TTC549 (cell line): ENCODE results near the gene DOK4.

ENCODE experiments used
- FAIRE-seq: peaks from 2 replicates; lab custom pipeline; 2012; peaks lifted over from hg19 to GRCh38; lab: Jason Lieb, UNC

DOK4 gene

DNA sequence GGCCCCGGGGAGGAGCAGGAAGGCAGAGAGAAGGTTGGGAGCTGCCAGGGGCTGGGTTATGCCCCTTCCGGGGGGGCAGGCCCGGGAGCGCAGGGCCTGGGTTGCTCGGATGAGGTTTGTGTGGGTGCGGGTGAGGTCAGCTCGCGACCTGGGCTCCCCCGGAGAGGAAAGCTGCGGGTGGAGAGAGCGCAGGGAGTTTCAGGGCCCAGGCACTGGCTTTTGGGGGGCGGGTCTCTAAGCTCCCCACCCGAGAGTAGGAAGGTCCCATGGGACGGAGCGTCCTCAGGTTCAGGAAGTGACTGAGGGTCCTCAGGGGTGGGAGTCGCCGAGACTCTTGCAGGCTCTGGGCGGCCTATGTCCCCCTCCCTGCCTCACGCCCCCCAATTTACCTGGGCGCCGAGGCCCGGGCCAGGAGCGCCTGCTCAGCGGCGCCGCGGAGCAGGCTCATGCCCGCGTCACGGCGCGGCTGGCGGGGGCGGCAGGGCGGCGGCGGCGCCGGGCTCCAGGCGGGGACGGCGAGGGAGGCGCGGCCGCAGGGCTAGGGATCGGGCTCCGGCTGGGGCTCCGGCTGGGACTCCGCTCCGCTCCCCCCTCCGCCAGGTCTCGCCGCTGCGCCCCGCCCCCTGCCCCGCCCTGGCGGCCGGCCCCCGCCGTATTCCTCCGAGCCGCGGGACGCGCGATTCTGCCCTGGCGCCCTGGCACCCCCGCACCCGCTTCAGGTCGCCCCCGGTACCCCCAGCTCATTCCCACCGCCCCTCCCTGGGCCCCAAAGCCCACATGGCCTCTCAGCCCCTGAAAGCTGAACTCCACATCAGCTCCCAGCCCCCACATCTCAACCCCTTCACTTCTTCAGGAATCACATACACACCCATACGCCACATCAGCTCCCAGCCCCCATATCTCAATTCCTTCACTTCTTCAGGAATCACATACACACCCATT lies at the start of gene DOK4:
TSS of gene DOK4 (minus strand) at position 578 of the 942 bp plus-strand sequence. CDS start 6,986 bp downstream, outside the sequence.
- no peak for FAIRE-seq

DNA sequence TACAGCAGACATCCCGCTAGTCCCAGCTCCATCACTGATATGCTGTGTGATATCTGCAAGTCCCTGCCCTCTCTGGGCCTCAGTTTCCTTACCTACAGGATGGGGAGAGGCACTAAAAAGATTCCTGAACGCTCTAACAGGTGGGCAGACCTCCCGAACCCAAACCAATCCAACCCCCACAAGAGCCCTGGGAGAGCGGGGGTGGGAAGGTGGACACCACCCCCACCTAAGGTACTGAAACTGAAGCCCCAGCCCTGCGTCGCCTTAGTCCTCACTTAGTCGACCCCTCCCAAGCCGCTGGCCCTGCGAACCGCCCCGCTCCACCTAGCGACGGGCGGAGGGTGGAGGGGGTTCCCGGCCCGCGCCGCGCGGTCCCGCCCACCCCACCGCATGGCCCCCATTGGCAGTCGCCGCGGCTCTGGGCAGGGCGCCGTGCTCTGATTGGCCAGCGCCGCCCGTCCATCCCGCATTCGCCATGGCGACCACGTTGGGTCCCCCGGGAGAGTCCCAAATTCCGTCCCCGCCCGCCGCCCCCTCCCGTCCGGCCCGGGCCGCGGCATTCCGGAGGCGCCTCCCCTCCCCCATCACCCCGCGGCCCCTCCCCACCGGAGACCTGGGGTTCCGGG lies 49.5 kb upstream of the DOK4 start:
- FAIRE-seq, result no peak

DNA sequence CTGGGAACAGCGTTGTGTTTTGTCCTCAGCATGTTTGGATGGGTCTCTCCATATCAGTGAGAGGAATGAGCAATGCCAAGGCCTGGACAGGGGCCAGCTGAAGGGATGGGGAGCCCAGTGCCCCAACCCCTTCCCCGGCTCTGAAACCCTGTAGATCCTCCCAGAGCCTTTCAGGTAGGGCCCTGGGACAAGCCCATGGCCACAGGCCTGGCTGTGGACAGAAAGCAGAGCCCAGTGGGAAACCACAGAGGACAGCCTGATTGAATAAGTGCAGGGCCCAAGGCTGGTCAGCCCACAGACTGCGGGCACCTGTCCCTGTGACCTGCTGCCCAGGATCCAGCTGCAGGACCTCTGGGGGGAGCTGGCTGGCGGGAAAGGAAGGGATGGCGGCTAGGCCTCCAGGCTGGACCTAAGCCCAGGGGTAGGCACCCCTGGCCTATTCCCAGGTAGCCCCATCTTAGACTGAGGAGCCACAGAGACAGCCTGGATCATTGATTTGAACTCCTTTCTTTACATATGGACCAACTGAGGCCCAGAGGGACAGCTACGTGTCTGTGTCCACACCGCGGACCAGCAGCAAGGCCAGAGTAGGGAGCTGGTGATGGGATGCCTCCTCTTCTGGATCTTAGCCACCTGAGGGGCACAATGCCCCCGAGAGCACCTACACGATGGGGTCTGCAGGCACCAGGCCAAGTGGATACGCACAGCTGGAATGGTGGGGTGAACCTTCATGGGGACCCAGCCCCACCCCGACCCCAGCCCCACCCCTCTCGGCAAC lies 48.8 kb upstream of the DOK4 start:
- FAIRE-seq, result no peak

DNA sequence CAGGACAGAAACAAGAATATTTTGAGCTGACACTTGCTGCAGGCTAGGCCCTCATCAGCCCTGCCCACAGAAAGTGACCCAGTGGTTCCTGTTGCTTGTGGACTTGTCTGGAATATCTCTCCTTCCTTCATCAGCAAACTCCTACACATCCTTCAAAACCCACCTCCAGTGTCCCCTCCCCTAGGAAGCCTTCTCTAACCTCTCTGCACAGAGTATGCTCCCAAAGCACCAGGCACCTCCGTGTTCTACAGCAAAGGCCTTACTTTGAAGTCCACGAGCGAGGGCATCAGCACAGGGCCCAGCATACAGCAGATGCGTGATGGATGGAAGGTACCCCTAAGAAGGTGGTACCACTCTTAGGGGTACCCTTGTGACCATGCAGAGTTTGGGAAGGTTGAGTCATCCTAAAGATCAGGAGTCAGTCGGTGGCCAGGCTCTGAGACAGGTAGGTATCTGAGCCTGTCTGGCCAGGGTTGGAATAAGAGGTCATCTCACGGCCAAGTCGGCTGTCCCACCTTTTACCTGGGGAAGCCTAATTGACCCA lies 48.1 kb upstream of the DOK4 start:
- no peak for FAIRE-seq

DNA sequence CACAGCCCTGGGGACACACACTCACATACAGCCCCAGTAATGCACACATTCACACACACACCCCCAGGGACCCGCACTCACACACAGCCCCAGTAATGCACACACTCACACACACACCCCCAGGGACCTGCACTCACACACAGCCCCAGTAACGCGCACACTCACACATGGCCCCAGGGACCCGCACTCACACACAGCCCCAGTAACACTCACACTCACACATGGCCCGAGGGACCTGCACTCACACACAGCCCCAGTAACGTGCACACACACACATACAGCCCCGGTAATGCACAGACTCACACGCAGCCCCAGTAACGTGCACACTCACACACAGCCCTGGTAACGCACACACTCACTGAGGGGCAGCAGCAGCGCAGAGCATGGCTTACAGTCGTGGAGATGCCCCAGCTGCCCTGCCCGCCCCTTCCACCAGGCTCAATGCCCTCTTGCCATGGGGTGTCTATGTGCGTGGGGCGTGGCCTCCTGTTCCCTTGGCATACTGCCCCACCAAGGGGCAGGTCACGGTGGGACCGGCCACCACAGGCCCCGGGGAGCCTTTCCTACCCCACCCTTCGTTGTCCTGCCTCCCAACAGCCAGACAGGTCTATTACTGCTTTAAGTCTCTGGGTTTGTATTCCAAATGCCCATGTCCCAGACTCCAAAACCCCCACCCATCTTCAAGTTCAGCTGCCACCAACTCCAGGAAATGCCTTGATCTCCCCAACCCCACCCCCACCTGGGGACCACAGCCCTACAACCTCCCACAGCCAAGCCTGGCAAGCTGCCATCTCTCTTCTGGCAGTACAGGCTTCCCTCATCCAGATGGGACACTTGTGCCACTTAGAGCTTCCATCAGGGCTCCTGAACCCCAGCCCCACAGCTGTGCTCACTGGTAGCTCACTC lies 47.4 kb upstream of the DOK4 start:
- FAIRE-seq, result no peak

DNA sequence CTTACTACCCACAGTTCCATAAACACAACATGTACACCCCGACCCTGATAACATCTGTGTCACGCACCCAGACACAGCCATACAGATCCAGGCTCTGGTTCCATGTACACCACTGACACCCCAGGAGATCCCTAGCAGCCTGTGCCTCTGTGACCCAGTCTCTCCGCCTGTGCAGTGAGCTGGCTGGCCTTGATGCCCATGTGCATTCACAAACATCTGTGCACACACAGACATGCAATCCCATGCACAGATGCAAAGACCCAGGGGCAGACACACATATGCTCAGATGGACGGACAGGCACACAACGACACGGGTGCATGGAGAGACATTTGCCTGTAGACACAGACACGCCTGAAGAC lies 46.0 kb upstream of the DOK4 start:
- FAIRE-seq, result no peak

DNA sequence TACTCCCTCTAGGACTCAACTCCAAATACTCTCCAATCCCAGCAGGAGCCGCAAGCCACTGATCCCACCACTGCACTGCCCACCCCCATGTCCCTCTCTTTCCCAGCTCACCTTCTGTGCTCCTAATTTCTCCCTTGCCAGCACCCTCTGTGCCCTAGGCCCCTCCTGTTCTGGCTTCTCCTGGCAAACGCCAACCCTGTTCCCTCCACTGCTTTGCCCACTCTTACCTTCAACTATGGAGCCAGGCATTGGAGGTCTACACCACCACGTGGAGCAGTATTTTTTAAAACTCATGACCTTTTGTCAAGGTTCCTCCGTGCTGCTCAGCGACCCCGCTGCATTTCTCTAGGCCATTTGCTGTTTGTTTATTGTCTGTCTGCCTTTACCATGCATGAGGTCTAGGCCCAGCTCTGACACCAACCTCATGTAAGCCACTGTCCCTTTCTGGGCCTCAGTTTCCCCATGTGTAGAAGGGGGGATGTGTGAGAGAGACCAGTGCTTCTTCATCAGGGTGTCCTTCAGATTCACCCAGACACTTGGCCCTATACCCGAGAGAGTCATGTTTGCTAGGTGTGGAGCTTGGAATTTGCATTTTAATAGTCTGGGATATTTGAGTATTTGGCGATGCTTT lies 45.5 kb upstream of the DOK4 start:
- FAIRE-seq, result no peak

DNA sequence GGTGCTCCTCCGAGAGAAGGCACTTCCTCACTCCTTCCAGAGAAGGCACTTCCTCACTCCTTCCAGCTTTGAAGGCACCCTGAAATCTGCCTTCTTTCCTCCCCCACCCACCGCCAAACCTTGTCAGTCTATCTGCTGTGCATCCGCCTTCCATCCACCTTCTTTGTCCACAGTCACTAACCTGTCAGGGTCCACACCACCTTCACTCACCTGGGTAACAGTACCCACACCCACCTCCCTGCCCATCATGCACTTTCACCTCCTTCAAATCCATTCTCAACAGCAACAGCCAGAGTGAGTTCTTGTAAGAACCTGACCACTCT lies 44.9 kb upstream of the DOK4 start:
- FAIRE-seq, result no peak

DNA sequence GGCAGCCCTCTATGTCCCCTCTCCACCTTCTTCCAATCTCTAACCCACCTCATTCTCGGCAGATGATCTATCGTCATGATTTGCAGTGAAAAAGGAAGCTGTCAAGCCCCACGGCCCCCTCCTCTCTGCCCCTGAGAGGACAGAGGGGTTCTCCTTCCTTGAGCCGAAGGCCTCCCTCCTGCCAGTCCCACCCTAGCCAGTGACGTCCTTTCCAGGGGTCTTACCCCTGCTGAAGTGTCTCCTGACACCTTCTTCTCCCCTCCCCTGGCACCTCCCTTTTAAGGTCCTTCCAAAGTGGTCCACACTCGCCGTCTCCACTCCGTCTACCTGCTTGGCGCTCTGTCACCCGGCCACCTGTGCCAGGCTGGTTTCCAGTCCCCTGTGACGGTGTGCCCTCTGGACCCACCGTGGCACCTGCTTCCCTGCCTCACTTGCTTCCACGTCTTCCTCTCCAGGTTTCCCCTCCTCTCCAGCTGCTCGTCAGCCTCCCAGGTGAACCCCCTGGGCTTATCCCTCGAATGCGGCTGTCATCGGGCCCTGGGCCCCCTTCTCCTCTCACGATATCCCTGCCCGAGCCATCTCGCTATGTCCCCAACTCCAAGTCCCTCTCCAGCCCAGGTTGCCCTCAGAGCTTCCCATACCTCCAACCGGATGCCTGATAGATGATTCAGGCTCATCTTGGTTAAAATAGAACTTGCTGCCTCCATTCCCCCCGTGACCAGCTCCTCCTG lies 44.4 kb upstream of the DOK4 start:
- FAIRE-seq, result no peak

DNA sequence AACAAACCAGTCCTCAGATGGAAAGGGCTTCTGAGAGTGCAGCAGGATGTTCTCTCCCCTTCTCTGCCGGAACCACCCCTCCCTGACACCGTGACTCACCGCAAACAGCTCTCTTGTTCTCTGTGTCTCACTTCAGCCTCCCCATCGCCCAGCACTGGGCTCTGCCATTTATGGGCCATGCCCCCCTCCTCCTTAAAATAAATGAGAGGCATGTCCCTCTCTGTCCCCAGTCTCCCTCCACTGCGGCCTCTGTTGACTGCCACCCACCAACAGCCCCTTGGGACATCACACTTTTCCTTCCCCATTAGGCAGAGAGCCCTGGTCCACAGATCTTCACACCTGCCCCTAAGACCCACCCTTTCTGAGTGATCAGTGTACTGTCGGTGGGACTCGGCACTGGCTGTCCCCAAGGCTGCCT lies 43.8 kb upstream of the DOK4 start:
- FAIRE-seq, result no peak

DNA sequence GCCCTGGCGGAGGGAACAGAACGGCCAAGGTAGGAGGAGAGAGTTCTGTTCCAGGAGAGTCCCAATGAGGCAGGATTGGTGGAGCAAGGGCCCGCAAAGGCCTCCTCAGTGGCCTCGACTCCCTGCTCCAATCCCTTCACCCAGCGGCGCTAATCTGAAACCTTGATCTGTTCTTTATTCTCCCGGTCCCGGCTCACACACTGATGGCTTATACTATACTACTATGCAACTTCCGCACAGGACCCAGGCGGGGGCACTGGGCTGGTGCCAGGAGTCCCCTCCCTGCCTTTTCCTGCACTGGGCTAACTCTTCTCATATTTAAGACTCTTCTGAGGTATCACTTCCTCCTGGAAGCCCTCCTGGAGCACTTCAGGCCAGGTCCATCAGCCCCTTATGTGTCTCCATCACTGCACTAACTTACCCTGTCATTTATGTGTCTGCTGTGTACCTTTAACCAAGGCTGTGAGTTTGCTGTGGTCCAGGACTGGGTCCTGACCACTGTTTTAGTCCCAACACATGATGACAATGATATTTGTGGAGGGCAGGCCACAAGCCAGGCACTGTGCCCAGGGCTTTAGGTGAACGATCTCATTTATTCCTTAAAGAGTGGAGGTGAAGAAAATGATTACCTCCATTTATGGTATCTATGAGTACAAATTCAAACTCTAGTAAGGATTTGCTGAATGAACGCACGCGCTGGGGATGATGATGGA lies 43.3 kb upstream of the DOK4 start:
- no peak for FAIRE-seq

DNA sequence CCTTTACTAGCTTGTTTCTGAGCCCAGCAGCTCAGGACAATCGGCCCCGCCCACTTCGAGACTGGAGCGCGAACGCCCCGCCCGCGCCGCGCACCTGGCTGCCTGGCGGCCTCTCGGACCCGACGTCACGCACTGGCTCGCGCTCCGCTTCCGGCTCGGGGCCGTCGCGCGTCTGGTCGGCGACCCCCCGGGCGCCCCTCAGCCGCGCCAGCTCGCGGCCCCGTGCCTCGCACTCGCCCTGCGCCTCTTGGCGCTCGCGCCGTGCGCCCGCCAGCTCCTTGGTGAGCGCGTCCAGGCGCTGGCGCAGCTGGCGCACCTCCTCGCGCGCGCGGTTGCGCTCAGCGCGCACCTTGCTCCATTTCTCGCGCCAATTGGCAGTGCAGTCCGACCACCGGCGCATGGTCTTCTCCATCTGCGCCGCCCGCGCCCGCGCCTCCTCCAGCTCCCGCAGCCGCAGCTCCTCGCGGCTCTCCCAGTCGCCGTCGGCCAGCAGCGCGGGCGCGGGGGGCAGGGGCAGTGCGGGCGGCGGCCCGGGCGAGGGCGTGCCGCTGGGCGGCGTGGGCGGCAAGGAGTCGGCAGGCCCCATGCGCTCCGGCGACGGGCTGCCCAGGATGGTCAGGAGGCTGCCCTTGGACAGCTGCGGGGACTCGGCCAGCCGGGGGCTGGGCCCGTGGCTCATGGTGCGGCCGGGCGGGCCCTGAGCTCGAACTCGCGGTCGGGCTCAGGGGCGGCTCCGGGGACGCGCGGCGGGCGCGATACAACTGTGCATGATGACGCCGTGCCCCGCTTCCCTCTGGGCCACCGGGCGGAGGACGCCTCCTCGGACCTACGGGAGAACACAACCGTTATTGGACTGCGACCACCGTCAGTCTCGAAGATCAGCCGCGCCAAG lies 42.5 kb upstream of the DOK4 start:
- FAIRE-seq, result no peak

DNA sequence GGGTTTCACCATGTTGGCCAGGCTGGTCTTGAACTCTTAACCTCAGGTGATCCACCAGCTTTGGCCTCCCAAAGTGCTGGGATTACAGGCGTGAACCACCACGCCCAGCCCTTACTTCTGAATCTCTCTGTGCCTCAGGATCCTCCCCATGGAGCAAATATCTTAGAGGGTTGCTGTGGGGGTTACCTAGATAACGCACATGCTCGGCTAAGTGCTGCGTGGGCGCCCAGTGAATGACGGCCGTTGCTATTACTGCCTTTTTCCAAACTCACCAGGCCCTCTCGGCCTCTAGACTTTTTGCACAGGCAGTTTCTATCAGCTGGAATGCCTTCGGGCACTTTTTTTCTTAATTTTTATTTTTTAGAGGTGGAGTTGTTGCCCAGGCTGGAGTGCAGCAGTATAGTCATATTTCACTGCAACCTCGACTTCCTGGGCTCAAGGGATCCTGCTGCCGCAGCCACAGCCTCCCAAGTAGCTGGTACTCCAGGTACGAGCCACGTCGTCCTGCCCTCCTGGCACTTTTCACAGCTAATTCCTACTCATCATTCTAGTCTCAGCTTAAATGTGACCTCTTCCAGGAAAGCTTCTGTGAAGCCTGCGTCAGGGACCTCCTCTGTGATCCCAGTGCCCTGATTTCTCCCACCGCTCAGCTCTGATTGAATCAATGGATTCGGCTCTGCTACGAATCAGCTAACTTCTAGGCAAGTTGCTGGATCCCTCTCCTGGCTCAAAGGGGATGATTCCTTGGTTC lies 41.5 kb upstream of the DOK4 start:
- FAIRE-seq, result no peak

DNA sequence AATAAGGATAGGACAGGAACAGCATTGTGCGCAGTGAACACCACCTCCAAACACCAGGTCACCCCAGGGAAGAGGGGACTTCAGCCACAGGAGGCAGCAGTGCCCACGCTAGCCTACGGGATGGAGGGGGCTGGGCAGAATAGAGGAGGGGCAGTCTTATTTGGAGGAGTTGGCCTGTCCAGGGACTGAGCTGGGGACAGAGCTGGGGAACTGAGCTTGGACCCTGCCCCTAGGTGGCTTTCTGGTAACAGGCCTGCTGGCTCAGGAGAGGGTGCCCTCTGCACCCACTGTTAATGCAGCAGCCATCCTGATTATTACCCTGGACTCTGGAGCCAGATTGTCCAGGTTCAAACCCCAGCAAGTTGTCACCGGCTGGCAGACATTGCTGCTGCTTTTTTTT lies 40.7 kb upstream of the DOK4 start:
- FAIRE-seq, result no peak

DNA sequence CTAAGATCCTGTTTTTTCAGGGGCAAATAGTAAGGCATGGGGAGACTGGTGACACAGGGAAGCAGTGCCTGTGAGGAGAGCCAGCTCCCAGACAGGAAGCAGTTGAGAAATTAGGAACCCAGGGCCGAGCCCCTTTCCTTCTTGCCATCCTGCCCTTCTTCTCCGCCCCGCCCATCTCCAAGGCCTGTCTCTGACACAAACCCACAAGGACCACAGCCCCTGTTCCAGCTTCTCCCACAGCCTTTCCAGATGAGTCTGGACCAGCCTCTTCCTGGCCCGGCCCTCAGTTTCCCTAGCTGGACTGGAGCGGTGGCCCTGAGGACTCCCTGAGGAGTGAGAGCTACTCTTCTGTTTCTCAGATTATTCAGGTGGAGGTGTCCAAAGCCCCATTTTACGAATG lies 40.2 kb upstream of the DOK4 start:
- FAIRE-seq, result no peak

DNA sequence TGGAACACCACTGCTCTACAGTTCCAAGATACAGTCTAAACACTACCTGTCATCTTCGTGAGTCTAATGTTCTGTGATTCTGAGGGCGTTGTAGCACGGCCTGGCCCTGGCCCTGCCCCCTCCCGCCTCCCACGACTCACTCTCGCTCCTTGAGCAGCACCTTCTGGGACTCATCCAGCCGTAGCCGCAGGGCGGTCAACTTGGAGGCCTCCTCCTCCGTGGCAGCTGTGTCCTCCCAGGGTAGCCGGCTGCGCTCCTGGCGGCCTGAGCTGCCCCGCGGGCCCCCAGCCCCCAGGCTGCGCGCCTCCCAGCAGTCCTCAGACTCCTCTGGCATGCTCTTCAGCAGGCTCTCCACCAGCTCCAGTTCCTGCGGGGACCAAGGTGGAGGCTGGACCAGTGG lies 39.5 kb upstream of the DOK4 start:
- no peak for FAIRE-seq

DNA sequence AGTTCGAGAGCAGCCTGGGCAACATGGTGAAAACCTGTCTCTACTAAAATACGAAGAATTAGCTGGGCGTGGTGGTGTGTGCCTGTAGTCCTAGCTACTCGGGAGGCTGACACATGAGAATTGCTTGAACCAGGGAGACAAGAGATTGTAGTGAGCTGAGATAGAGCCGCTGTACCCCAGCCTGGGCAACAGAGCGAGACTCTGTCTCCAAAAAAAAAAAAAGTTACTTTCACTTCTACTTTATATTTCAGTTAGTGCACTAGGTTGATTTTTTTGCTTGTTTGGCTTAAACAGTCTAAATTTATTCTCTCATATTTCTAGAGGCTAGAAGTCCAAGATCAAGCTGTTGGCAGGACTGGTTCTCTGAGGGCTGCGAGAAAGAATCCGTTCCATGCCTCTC lies 36.7 kb upstream of the DOK4 start:
- no peak for FAIRE-seq

DNA sequence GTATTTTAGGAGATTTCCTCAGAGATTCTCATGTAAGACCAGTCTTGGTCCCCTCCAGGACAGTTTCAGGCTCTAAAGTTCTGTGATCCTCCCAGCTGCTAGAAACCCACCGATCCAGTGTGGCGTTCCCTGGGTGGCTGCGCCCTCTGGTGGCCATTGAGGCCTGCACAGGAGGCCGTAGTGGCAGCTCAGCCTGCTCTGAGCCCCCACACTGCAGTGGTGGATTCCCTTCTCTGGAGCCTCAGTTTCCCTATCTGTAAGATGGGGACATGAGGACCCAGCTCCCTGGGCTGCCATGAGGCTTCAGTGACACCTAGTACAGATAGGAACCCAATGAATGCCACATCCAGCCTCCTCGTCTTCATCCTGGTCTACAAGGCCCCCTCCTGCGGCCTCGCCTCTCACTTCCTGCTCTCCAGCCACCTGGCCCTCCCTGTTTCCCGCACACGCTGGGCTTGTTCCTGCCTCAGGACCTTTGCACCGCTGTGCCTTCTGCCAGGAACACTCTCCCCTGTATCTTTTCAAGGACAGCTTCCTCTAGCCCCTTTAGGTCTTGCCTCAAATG lies 33.6 kb upstream of the DOK4 start:
- no peak for FAIRE-seq
